C4-2B (cell line): ENCODE measurements around the gene ARHGAP45.

Experiments
- CTCF ChIP-seq: fragments of 450-650 bp; conservative IDR thresholded peaks from 2 replicates; pipeline ENCODE4 v1.5.1; 2017; ENCODE audit warnings: mild to moderate bottlenecking
- ZFX ChIP-seq: fragments of 450-650 bp; IDR thresholded peaks from 2 replicates; pipeline ENCODE4 v1.6.1; 2017

GRCh38 chr19:1117654-1118053 lies 50.7 kb downstream of the ARHGAP45 start:
- no peak for TF ChIP-seq ZFX
- TF ChIP-seq CTCF: no peak
